HG03575 (cell line): ENCODE results near the gene TSHZ3.

ENCODE experiments used
- ATAC-seq: cut with Tn5 transposase; IDR thresholded peaks from one replicate; pipeline ENCODE4 v1.9.1; 2021; ENCODE audit not compliant: unreplicated experiment, insufficient number of reproducible peaks, low FRiP score; ENCODE audit errors: extremely low read depth

The TSHZ3 gene

DNA sequence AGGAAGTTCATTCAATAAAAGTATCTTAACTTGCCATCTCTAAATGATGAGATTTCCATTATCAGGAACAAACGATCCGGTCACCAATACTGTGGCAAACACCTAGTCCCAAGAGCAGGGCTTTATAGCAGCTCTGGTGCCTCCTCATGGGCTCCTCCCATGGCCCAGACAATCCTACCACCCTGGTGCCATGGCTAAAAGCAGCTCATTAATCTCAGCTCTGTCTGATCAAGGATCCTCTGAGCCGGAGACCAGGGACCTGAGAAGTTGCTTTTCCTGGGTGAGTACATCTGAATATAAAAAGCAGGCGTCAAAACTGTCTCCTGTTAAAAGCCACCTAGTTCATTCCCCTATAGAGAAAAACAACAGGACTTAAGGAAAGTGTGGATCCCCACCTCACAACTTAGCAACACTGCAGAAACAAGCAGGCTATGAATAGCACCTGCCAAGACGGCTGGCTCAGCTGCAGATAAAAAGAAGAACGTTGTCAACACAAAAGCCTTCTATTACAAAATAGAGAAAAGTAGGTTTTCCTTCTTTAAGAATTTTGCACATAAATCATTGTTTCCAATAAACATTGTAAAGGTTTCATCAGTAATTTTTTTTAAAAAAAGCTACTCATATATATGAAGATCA is 30.3 kb downstream of the TSHZ3 start:
- no peak for ATAC-seq

DNA sequence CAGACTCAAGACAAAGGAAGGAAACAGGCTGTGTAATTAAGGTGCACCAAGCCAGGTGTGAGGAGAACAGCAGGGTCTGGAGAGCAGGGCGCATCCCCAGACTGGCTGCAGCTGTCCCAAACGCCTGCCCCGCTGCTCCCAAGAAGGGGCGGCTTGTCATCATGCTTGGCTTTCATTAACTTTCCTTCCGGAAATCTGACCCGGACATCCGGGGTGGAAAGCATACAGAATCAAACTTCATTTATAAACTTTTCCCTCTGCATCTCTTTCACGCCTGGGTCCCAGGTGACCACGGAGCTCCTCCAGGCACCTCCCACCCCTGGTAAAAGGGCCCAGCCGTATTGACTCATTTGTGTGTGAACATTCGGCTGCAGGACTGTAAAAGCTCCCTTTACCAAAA is 31.7 kb downstream of the TSHZ3 start:
- no peak for ATAC-seq

DNA sequence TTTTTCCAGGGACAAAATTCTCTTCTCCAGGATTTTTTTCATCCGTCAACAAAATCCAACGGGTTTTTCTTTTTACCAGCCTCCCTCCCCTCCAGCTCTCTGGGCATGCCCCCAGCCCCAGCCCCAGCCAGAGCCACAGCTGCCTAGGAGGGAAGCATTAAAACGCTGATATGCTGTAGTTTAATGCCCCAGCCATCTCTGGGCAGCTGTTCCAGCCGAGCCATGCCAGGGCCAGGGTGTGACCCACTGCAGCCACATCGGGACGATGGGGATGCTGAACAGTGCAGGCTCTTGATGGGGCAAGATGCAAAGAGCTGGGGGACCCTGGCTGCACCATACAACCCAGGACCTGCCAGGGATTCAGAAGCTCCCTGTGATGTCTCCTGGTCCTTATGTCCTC is 32.1 kb downstream of the TSHZ3 start:
- no peak for ATAC-seq

DNA sequence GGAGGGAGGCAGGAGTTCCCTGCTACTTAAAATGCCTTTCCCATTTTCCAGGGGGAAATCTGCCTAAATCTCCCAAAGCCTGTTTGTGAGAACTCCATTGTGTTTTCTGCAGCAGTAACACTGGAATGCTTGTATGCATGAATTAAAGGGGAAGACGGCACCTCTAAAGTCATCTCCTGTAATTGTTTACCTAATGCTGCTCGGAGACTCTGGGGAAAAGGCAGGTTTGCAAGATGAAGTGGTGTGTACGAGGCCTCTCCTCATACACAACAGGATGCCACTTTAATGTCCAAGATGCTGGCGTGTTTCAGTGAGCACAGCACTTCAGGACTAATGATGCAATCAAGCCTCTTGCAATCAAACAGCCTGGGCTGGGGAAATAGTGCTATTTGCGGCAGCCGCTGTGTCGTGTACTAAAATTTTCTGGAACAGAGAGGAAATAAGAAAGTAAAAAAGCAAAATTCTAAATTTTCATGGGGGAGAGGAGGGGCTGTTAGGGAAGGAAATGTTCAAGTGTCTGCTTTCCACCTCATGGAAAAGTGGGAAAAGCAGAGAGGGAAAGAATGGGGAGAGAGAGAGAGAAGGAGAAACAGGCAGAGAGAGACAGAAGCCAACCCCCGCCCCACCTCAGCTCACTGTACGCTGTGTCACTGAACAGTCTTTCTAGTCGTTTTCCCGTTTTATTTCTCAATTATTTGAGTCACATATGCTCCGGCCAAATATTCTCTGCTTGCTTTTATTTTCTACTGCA is 32.9 kb downstream of the TSHZ3 start:
- no peak for ATAC-seq

DNA sequence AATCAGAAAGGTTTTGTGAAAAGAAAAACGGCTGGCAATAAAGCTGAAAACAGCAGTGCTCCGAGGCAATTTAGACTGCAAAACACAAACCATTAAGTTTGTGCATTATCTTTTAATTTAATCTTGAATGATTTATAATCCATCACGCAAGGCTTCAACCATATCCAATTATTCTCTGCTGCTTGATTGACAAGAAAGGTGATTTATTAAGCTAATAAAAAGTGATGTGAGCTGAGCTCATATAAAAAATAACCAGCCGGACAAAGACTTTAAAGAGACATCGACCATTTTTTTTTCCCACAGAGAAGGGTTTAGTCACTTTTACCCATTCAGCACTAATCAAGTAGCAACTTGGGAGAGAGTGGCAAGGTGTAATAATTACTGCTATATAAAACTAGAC is 33.6 kb downstream of the TSHZ3 start:
- no peak for ATAC-seq

DNA sequence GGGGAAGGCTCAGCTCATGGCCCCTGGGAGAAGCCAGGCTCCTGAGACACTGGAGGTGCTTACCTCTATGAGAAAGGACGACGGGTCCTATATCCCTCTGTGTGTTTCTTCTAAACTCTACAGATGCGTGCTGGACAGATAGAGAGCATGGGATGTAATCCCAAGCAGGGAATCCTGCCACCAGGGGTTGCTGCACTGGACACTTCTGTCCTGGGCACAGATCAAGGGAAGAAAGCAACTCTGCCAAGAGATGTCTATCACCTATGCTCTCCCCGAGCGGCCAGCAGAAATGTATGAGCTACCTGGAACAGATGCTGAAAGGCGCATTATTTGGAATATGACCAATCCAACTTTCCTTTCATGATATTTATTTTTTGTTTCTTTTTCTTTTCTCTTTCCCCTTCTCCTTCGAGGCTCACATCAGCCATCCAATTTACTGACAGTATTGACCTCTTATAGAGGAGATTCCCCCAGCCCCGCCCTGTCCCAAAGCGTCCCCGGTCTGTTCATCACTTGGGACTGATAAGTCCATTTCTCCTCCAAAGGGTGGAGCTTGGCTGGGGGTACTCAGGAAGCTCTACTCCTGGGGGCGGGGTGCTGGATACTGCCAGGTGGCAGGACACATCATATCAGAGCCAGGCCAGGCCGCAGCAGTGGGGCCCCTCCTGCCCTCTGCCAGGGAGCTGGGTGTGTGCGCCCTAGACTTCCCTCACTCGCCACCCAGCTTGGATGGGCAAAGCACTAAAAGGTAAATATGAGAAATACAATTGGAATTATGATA is 34.2 kb downstream of the TSHZ3 start:
- ATAC-seq: no peak

DNA sequence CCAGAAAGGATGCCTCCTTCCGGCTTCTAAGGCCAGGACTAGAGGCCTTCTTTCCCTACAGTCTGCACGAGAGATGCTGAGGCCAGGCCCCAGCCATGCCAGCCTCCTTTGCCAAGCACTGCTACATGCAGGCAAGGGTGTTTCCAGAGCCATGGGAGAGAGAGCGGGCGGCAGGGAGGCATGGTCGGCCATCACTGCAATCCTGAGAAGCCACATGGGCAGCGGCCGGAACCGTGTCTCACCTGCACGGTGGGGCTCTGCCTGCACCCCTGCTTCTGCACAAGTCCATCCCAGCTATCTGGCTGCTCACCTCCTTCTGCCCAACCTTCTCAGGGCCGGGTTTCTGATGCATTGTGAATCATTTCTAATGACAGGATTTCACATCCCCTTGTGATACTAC is 35.1 kb downstream of the TSHZ3 start:
- ATAC-seq: no peak

DNA sequence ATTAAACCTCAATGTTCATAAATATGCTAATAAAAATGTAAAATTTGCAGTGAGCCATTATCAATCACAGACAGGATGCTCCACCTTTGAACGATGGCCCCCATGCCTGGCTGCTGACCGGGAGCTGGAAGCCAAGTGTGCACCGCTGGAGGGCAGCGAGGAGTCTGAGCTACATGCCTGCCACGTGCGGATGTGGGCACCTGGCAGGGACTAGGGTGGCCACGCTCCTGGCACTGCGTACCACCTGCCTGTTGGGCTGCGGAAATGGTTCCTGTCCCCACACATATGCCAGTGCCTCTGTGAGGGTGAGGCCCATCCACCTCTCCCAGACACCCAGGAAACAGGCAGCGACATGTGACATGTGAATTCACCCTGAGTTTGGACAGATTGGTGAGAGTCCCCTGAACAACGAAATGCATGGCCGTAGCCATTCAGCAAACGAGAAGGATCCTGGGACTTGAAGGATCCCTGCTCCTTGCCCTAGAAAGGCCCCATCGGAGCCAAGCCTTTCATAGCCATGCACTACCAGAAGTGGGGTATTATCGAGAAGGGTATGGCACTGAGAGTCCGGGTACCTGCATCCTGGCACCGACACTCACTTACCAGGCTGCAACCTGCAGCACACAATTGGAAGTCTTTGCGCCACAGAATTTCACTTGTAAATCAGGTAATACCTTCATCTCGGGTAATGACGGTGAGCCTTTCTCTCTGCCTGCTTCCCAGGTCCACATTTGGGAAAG is 35.8 kb downstream of the TSHZ3 start:
- no peak for ATAC-seq

DNA sequence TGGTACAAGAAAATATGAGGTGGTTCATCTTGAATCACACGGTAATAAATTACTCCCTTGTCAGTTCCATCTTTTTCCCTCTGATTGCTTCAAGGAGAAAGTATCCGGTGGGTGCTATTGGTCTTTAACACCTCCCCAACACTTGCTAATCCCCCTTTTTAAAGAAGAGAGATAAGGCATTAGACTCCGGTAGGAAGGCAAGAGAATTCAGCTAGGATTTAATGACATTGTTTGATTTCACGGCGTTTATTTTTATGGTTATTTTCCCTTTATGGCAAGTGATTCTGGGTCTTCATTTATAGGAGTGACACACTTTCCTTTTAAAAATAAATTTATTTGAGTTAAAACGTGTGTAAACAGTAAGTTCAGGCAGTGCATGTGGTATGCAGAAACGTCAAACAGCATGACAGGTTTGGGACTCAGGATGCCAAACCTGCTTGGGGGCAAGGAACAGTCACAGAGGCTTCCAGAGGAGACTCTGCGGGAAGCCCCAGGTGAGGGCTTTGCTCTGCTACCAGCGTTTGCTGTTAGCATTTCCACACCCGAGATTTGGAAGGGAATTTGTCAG is 36.5 kb downstream of the TSHZ3 start:
- no peak for ATAC-seq

DNA sequence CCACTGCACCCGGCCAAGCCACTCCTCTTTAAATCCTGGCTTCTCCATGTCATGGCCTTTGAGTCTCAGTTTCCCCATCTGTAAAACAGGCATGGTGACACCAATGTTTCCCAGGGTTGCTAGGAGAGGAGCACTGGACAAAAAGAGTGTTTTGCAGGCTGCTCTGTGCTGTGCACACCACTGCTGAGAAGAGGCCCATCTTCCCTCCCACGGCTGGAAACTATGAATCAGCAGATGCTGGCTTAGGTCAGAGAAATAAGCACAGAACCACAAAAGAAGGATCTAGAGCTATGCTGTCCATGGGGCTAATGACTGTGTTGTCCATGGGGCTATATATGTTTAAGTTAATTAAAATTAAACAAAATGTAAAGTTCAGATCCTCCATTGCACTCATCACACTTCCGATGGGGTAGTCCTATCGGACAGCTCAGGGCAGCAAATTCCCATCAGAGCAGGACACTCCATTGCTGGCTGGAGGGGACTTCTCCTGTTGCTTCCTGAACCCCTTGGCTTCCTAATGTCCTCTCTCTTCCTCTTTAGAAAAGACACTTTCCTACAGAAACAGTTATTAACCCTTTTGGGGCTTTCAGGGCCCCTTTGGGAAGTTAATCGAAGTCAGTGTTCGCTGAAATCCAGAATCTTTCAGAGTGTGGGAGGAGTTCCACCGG is 37.1 kb downstream of the TSHZ3 start:
- no peak for ATAC-seq

DNA sequence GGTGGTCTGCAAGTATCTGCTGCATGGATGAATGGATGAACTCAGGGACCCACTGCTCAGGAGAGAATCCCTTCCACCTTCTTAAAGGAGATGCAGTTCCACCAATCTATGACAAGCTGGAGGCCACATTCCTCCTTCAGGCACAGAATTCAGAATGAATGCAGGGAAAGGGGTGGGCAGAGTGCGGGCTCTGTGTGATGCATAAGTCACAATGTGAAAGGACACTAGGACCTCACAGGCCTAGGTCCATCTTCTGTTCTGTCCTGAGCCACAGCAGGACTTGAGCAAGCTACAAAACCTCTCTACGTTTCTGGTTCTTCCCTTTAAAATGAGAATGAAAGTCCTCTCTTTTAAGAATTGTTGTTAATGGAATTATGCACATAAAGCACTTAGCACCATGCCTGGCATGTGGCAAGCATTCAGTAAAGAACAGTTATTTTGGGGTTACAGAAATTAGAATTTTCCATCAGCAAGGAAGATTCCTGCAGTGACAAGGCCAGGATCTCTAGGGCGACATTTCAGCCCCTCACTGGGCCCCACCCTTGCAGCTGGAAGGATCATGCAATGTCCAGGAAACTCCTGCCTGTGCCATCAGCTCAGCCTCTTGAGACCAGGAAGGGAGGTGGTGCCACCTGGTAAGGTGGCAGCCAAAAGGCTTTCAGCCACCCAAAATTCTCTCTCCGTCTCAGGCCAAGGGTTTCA is 38.7 kb downstream of the TSHZ3 start:
- ATAC-seq: no peak

DNA sequence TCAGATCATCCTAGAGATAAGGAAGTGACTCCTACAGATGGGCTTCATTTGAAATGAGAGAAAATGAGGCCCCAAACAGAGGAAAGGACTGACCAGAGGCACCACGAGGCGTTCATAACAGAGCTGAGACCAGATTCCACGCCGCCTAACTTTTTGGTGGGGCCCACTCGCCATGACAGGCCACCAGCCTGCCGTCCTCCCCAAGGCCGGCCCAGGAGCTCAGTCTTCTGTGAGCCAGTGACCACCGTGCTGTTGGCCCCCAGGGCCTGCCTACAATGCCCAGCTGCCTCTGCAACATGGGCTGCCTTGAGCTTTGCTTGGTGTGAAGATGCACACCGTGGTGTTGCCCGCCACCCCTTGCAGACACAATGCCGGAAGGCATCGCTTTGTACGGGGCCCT is 40.5 kb downstream of the TSHZ3 start:
- no peak for ATAC-seq

DNA sequence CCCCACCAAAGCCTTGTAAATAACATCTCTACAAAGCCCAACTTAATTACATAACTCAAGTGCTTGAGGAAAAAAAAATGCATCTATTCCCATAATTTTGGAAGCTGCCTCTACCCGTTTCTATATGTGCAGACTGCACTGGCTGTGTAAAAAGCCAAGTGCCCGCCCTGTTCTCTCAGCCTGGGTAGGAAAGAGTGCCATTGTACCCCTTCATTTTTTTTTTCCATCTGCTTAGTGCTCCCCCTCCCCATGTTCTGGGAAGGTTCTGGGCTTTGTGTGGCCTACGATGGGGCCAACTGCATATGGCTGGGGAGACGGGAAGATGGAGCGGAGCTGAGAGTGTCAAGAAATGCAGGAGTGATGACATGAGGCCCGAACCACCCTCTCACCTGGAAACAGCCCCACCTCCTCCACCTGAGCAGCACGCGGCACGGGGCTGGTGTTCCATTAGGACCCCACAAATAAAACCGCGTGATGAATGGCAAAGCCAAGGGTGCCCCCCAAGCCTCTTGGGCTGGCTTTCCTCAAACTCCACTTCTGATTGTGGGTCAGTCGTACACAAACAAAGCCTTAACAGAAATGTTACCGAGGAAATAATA is 42.1 kb downstream of the TSHZ3 start:
- no peak for ATAC-seq

DNA sequence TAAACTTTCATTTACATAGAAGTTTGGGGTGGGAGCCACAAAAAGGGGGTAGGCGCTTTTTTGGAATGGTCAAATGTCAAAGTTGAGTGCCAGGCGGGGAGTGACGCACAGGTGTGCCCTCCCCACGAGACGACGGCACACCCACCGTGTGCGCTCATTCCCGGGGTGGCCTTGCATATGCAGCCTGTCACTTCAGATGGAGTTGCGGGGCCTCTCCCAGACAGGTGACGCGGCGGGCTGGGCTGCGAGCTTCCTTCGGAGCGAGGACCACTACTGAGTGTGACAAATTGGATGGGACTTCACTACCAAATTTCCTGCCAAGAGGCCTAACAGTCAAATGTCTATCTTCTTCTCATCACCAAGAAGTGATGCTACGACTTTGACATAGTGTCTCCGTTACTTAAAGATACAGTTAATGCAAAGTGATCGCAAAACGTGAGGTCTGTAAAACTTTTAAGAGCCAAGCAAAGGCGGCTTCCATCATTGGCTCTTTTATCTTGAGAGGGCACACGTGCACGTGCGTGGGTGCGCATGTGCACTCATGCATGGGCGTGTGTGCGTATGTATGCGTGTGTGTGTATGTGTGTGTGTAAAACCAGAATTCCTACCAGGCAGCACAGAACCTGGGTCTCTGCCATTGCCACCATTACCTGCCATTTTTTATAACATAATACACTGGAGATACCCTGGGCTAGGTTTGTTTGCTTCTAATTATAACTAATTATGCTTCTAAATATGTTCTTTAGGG is 43.1 kb downstream of the TSHZ3 start:
- ATAC-seq: no peak

DNA sequence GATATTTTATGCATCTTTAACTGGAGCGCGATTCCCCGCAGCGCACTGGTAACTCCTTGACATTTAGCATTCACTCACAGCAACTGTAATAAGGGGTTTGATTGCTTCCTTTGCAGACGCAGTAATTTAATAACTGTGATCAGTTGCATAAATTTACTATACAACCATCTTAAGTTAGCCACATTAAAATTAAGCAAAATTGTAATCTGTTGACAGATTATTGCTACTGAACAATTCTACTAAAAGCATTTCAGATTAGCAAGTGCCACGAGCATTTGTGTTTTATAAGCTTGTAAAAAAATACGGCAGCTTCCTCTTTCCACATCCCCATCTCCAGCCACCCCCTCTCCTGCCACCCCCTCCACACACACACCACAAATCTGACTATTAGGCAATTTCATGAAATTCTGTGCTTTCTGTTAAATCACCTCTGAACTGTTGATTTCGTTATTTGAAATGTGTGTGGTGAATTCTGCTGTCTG is 44.4 kb downstream of the TSHZ3 start:
- no peak for ATAC-seq

DNA sequence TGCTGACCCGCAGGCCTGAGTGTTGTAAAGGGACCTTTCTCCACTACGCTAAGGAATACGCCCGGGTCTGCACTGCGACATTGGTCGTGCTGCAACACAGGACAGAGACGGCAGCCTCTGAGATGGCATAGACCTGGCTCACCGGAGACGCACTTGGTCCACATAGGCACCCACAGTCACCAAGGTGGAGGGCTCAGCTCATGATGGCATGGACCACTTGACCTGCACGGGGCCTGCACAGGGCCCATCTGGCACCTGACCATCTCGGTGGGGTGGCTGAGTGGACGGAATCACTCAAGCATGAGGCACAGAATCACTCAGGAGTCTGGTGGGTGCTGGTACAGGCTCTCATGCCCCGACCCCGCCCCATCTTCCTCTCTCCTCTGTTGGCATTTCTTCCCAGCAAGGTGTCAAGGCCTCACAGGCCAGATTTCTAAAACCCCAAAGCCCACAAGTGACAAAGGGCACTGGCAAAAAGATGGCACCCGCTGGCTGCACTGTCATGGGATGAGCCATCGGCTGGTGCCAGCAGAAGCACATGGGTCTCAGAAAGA is 45.9 kb downstream of the TSHZ3 start:
- ATAC-seq: no peak
